HG02852 (cell line): ENCODE data around the gene PREX1.
"Not testable (repeated sequence)": the region's sequence is repeated elsewhere in the genome, so short reads cannot be mapped to it uniquely, and the experiment has no call there.

ENCODE experiments used
- ATAC-seq: cut with Tn5 transposase; IDR thresholded peaks from one replicate; pipeline ENCODE4 v1.9.1; 2021; ENCODE audit warnings: mild to moderate bottlenecking, moderate library complexity; ENCODE audit not compliant: unreplicated experiment

The PREX1 gene

DNA sequence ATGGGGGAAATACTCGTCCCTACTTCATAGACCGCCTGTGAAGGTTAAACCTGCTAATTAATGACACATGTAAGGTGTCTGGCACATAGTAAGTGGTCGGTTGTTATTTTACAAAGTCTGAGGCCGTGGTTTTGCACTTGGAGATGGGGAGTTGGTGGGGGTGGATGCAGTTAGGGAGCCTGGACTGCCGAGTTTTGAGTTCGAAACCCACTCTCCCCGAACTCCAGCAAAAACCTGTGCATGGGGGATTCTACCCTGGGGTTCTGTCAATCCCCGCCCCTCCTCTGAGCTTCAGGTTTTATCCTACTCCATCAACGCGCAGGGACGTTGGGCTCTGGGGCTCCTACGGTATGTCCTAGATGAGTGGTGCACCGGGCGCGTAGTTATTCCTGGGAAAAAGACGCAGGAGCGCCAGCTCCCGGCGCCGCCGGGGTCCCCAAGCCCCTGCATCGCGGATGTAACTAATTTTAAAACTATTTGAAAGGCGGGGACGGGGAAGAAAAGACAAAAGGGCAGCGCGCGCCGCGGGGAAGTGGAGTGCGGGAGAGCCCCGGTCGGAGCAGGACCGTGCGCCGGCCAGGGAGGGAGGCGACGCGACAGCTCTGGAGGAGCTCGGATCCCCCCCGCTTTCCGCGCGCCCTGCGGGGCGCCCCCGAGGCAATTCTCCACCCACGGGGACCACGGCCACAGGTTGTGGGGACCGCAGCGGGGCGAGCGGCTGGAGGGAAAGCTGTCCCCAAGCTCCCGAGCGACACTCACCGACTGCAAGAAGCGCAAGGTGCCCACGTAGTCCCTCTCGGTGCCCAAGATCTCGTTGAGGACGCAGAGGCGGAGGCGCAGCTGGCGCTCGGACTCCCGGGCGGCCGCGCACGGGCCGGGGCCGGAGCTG, 672 bp downstream of the PREX1 start:
- ATAC-seq = peak; percentile 19

DNA sequence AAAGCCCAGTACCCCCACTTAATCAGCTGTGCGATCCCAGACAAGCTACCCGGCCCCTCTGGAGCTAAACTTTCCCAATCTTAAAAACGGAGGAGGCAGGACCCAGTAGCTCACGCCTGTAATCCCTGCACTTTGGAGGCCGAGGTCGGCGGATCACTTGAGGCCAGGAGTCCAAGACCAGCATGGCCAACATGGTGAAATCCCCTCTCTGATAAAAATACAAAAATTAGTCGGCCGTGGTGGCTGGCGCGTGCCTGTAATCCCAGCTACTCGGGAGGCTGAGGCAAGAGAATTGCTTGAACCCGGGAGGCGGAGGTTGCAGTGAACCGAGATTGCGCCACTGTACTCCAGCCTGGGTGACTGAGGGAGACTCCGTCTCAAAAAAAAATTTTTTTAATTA, 1.3 kb downstream of the PREX1 start:
- not testable (repeated sequence) for ATAC-seq

GRCh38 chr20:48826069-48826468, 1.7 kb downstream of the PREX1 start:
- ATAC-seq = no peak

DNA sequence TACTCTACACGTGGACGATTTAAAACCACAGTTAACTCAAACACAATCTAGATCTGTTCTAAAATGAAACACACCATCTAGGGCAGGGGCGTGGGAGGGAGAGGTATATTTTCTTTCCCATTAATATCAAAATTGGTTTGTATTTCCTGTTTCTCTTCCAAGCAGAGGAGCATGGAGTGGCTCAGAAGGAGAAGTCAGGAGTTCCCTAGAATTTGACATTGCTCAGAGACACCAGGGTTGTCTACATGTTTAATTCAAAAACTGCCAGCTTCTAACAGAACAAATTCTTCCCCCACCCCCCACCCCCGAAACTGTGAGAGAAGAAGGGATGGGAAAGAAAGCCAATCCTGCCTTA, 2.3 kb downstream of the PREX1 start:
- ATAC-seq = no peak

DNA sequence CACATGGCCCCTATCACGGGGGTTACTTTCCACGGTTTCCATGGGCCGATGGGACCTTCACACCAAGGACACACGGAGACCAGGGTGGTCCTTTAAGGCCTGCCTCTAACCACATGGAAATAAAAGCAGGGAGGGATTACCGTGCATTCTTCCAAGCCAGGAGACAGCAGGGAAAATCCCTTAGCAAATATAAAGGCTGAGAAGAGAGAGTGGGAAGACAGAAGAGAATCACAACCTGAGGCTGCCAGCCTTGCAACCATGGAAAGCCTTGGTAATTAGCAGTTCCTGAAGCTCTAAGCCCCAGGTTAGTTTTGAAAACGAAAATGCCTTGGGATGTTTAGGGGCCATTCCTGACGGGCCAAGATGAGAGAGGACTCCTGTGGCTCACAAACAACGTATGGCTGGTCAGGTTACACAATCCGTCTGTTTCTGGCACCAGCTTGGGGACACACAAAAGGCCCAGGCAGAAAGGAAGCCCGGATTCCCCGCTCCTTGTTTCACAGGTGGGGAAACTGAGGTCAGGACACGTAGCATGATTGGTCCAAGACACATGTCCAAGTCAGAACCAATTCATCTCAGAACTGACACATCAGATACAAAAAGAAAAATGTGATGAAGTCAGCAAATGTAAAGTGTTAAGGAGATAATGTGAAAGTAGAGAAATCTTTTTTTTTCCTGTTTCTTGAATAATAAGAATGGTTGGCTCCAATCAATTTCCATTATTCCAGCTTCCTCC, 2.8 kb downstream of the PREX1 start:
- no peak for ATAC-seq

- ATAC-seq = no peak
Observed at GRCh38 chr20:48823960-48824498, 3.8 kb downstream of the PREX1 start.

DNA sequence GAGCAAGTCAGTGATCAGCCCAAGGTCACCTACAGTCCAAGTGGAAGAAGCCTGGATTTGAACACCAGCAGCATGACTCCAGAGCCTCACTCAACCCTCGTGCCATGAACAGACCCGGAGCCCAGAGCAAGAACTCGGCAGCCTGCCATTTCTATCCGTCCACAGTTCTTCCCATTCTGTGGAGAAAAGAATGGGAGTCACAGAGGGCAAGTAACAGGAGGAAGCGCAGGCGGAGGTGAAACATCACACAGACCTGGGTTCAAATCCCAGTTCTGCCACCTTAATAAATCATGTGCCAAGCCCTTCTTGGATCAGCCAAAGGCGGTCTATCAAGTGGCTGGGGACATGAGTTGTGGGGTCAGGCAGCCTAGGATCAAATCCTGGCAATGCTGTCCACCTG, 4.3 kb downstream of the PREX1 start:
- no peak for ATAC-seq

DNA sequence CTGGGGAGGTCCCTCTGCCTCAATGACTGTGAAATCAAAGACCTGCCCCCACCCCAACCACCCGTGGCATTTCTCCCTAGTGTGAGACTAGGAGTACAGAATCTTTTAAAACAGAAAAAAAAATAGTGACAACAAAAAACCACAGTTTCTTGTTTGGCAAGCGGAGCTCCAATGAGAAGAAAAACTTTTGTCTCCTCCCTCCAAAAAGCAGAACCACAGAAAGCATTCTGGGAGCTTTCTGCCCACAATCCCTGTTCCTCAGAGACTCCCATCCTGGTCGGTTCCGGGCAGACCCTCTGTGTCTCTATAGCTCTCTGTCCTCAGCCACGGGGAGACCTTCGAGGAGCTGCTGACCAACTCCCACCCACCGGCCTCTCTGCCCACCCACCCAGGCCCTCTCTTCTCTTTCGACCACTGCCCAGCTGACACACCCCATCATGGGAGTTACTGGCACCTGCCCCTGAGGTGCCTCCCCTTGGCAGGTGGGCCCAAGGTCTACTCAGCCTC, 4.9 kb downstream of the PREX1 start:
- no peak for ATAC-seq

- ATAC-seq = no peak
Observed at GRCh38 chr20:48822178-48822577, 5.6 kb downstream of the PREX1 start.

GRCh38 chr20:48821261-48821920, 6.4 kb downstream of the PREX1 start:
- ATAC-seq = no peak

GRCh38 chr20:48820649-48820973, 7.2 kb downstream of the PREX1 start:
- no peak for ATAC-seq

GRCh38 chr20:48819821-48820648, 7.8 kb downstream of the PREX1 start:
- ATAC-seq = no peak

DNA sequence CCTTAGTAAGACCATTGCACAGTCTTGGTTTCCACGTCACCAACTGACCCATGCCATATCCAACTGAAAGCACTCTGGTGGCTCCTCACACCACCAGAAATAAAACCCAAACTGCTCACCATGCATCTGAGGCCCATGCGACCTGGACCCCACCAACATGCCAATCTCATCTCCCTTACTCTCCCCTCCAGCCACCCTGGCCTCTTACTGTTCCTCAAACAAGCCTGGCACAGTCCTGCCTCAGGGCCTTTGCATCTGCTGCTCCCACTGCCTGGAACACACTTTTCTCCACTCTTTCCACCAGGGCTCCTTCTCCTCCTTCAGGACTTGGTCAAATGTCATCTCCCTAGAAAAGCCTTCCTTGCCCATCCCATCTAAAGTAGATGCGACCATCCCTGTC, 8.7 kb downstream of the PREX1 start:
- no peak for ATAC-seq

GRCh38 chr20:48818481-48818987, 9.3 kb downstream of the PREX1 start:
- no peak for ATAC-seq

DNA sequence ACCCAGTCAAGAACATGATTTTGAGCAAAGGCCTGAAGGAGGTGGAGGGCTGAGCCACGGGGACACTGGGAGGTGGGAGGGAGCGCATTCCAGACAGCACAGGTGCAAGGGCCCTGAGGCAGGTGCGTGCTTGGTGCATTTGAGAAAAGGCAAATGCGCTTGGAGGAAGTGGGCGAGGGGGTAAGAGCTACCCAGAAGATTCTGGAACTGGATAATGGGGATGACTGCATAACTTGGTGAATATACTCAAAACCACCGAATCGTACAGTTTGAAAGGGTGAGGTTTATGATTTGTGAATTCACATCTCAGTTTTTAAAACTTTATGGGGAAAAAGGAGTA, 9.8 kb downstream of the PREX1 start:
- no peak for ATAC-seq

- no peak for ATAC-seq
Observed at GRCh38 chr20:48817367-48818030, 10.3 kb downstream of the PREX1 start.

DNA sequence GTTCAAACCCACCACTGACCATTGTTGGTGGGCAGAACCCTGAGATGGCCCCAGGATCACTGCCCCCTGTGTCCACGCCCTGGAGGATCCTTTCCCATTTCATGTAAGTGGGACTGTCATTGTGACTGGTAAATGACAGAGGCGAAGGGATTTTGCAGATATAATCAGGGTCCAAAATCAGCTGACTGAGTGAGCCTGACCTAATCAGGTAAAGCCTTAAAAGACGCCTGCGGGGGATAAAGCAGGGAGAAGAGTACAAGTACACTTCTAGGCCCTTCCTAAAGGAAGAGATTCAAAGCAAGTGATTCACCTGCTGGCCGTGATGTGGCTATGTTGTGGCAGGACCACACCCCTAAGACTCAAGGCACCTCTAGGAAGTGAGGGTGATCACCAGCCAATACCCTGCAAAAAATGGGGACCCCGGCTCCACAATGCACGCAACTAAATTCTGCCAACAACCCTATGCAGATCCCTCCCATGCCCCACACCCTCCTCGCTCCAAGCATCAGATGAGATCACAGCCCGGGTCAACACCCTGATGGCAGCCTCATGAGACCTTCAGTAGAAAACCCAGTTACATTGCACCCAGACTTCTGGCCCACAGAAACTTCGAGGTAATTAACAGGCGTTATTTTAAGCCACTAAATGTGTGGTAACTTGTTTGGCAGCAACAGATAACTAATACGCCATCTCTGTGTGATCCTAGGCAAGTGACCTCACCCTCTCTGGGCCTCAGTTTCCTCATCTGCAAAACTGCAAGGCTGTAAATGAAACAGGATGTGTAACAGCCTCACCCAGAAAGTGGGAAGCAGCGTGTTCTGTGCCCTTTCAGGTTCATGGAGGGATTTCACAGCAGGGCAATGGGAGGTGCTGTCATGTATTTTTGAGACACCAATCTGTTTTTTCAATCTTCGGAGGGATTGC, 11.3 kb downstream of the PREX1 start:
- no peak for ATAC-seq

DNA sequence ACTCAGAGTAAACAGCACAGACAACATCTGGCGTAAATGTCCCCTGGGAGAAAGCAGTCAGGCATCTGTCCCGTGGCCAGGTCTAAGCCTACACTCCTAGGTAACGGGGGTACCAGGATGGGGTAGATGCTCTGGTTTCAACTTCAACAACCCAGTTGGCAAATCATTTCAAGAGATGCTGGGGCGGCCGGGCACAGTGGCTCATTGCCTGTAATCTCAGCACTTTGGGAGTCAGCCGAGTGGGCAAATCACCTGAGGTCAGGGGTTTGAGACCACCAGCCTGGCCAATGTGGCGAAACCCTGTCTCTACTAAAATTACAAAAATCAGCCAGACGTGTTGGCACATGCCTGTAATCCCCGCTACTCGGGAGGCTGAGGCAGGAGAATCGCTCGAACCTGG, 12.3 kb downstream of the PREX1 start:
- no peak for ATAC-seq

DNA sequence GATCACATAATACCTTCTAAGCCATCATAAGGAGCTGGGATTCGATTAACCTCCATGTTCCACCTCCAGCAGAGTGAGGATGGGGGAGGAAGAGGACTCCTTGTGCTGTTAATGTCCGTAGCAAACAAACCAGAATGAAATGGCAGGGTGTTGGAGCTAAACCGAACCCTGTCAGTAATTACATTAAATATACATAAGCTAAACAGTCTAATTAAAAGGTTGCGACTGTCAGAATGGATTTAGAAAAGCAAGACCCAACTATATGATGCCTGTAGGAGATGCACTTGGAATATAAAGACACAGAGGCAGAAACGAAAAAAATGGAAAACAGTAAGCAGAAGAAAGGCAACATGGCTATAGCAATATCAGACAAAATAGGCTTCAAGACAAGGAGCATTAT, 13.2 kb downstream of the PREX1 start:
- no peak for ATAC-seq
